ENCODE measurements around the gene SAP25.

SAP25 gene

DNA sequence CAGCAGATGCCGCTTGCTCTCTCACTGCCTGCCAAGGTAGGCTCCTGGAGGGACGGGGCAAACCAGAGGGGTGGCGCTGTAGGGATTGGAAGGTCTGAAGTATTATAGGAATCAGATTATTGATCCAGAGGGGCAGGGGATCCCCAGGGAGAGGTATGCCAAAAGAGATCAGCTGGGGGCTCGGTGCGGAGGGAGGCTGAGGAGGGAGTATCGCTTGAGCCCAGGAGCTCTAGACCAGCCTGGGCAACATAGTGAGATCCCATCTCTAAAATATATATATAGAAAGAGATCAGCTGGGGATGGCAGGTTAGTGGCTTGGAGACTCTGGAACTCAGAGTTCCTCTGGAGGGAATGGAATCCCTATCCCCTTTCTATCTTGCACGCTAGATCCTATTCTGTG is 21.5 kb upstream of the SAP25 start:
- no peak for DNase-seq (ENCODE audit: low spot score)

DNA sequence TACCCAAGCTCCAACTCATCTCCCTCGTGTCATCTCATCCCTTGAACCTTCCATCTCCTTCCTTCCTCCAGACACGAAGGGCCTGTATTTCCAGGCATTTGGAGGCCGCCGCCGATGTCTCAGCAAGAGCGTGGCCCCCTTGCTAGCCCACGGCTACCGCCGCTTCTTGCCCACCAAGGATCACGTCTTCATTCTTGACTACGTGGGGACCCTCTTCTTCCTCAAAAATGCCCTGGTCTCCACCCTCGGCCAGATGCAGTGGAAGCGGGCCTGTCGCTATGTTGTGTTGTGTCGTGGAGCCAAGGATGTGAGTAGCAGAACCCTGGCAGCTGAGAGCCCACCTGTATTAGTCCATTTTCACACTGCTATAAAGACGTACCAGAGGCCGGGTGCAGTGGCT is 17.9 kb upstream of the SAP25 start:
- DNase-seq (ENCODE audit: low spot score) = no peak

DNA sequence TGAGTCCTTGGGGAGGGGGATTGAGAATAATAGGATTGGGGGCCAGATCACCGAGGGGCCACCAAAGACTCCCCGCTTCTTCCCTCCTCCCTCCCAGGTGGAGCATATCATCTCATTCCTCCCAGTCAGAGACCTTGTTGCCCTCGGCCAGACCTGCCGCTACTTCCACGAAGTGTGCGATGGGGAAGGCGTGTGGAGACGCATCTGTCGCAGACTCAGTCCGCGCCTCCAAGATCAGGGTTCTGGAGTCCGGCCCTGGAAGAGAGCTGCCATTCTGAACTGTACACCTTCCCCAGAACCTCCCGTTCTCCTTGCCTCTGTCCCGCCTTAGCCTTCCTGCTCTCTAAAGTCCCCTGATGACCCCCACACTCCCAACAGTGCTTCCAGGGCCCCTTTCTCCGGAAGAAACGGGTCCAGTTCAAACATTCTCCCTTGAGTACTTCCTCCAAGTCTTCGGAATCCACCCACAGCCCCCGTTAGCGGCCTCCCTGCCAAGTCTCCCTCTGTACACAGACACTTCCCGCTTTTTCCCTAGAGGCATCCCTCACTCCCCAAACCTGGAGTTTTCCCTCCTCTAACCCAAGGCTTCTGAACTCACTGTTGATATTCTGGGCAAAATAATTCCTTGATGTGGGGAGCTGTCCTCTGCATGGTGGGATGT is 16.5 kb upstream of the SAP25 start:
- no peak for DNase-seq (ENCODE audit: low spot score)

DNA sequence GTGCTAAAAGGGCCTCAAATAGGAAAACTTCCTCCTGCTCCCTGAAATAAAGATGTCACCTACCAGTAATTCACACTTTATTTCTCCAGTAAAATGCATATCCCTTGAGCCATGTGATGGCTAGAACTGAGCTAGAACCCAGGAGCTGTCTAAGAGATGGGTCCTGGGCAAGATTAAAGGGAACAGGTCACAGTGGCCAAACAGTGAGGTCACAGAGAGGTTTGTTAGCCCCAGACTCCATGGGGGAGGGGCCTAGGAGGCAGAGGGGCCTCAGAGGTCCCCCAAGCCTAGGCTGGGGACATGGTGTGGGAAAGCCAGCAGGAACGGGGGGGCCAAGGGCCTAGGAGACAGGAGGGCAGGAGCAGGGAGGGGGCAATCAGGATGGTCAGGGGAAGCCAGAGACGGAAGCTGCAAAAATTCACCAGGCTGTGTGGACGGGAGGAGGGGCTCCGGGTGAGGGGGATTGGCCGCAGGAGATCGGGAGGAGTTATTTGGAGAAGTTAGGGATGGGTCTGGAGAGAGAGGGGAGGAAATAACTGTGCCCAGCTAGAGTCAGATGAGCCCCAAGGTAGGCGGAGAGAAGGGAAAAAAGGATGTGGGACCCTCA is 15.7 kb upstream of the SAP25 start:
- DNase-seq (ENCODE audit: low spot score) = no peak

DNA sequence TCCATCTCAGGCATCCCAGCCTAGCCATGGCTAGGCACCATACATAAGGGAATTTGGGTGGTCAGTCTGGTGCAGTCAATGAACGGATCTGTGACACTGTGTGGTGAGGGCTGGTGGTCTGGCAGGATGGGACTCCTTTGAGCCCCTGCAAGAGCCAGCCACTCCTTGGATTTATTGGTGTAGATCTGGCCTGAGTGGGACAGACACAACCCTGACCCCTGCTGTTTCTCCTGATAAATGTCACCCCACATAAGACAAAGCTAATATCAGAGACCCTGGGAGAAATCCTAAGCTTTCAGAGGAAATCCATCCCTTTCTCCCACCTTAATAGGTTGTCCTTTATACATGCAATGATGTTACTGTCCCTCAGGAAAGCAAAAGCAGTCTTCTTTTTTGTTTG is 14.7 kb upstream of the SAP25 start:
- no peak for DNase-seq (ENCODE audit: low spot score)

DNA sequence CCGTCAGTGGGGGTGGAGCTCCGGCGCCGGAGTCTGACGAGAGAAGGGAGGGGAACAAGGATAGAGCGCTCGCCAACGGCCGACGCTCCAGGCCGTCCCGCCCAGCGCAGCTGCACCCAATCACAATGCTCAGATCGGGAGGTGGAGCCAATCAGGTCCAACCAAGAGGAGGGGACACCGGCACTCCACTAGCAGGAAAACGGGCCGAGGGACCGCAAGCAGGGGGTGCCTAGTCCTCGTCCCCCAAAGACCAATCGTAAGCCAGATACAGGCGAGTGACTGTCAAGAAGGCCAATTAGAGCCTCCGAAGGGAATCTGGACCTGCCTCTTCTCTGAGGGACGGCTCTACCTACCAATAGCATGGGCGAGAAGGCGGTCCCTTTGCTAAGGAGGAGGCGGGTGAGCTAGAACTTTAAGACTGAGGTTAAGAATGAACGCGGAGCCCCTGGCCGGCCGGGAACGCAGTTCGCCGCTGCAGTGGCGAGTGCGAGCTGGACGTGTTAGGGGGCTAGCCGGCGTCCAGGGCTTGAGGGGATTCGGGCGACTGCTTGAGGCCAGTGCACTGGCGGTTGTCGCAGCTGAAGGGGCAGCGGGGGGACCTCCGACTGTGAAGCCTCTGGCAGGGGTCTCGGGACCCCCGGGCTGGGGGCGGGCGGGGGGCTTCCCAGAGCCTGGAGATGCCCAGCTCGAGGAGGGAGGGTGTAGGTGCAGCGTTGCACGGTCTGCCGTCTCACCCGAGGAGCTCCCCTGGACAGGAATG is 12.7 kb upstream of the SAP25 start, which contains the start of gene FBXO24:
TSS of gene FBXO24 (plus strand) at position 63 of the 760 bp plus-strand sequence. CDS start at position 361, 298 bp downstream.
- peak; percentile 96 for DNase-seq (ENCODE audit: low spot score)

DNA sequence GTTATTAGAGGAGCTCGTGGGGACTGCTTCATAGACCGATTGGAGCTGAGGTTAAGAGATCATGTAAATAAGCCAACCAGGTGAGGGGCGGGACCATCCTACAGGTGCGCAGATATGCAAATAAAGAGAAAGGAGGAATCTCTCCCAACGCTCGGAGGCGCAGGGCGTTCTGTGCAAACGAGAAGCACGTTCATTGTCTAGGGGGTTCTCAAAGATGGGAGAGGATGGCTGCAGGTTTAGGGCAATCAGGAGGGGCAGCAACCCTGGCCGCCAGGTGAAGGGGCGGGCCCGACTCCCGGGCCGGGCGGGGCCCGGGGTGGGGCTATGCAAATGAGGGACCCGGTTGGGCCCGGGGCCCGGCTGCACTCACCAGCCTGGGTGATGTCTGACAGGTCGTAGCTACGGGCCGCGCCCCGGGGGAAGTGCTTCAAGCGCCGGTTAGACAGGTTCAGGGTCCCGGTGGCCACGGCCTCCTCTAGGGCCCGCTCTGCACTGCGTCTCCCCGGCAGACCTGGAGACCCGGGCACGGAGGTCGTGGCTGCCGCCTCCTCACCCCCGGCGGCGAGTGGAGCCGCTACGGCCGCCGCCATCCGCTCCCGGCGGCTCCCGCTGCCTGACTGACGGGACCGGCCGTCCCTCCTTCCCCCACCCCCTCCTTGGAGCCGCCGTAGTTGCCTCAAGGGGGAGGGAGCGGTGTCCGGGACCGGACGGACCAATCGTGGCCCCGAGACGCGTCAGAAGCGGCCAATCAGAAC is 12.0 kb upstream of the SAP25 start, which contains the start of gene LRCH4:
TSS of gene LRCH4 (minus strand) at position 619 of the 755 bp plus-strand sequence. CDS start at position 590, 29 bp downstream.
- DNase-seq (ENCODE audit: low spot score) = peak; percentile 83

DNA sequence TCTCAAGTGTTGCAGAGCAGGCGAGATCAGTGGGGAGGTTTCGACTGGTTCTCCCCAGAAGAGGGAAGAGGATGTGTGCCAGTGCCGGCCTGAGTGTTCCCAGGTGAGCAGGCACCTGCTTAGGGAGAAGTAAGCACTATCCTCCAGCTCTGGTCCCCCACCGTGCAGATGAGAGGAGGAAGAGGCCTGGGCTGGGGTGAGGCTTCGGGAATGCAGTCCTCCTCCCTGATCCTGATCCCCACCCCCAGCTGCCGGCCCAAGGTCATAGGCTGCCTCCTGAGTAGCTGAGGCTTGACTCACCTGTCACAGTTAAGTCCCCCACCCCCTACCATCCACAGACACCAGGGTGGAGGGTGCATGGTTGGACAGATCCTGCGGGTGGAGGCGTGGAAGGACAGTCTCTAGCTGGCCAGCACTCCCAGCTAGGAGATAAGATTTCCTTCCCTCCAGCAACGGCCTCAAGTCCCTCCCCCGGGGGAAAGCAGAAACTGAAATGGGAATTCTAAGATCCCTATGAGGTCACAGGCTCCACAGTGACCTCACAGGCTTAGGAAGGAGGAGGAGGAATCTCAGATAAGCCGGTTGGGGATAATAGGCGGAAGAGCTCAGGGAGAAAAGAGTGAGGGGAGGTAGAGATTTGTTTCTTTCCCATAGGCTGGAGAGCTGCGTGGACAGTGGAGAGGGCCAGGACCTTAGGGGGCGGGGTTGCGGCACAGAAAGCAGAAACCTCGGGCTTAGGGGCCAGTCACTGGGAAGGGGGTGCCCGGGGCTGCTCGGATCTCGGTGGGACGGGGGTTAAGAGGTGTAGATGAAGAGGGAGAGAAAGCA is 11.2 kb upstream of the SAP25 start:
- peak; percentile 69 for DNase-seq (ENCODE audit: low spot score)

DNA sequence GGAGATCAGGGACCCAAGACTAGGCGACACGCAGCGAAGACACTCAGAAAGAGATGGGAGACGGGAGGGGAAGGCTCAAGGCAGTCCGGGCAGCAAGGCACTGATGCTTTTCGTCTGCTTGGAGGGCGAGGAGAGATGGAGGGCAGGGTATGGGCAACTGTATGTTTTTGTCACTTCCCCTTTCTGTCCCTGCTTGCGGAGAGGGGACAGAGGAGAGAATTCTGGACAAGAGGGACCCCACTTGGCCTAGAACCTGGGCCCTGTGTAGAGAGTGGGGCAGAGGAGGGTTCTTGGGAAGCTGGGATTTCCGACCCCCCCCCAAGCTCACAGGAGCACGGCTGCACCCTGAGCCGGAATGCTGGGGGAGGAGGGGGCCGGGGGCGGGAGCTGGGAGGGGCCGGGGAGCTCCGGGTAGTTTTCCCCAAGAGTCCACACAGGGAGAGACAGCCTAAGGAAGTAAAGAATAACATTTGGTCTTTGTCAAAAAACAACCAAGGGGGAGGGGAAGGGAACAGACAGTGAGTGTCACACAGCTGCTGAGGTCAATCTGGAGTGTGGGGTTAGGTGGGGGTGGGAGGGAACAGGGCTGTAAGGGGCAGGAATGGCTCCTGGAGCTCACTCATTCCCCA is 10.5 kb upstream of the SAP25 start:
- DNase-seq (ENCODE audit: low spot score) = no peak

DNA sequence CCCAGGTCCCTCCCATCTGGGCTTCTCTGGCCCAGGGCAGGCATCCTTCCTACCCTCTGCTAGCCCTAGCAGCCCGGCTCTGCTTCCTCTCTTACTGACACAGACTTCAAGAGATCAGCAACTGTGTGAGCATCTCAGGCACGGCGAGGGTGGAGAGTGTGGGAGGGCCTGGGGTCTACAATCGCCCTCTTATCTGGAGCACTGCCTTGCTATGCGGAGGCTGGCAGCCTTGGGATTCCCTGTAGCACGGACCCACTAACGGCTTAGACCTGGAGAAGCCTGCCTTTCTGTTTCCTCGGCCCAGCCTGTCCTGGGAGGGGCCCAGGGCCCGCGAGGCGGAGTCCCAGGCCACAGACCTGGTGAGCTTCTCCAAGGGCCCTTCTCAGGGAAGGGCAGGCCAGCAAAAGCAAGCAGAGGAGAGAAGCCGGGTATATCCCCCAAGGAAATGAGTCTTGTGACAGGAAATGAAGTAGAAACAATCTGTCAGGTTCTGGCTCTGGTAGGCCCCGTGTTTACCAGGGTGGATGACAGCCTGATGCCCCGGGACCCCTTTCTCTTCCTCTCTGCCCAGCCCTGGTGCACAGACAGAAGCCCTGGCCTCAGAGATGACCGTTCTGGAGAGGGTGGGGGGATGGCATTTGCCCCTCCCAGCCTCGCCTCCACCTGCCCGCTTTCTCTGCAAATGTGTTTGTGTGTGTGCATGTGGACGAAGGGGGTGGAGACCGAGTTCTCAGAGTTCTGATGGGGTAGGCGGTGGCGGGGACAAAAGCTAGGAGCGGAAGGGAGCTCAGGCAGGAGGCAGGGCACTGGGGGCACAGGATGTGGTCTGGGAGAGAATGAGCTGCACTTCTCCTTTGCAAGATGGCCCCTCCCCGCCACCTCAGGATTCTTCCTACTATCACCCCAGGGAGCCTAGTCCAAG is 9.7 kb upstream of the SAP25 start:
- no peak for DNase-seq (ENCODE audit: low spot score)

DNA sequence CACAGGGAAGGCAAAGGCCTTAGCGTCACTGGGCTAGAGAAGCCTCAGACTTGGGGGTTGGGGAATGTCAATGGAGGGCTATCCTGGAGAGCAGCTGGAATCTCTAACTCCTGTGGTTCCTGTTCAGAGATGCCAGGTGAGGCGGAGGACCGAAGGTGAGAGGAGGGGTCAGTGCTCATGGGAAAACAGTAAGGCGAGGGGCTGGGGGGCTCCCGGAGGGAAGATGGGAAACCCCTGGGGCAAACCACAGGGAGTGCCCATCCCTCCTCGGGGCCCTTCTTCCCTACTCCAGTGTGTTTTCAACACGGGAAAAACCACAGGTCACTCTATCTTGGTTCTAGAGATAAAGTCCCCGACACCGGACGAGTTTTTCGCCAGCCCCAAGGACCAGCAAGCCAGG is 8.9 kb upstream of the SAP25 start:
- DNase-seq (ENCODE audit: low spot score) = no peak

DNA sequence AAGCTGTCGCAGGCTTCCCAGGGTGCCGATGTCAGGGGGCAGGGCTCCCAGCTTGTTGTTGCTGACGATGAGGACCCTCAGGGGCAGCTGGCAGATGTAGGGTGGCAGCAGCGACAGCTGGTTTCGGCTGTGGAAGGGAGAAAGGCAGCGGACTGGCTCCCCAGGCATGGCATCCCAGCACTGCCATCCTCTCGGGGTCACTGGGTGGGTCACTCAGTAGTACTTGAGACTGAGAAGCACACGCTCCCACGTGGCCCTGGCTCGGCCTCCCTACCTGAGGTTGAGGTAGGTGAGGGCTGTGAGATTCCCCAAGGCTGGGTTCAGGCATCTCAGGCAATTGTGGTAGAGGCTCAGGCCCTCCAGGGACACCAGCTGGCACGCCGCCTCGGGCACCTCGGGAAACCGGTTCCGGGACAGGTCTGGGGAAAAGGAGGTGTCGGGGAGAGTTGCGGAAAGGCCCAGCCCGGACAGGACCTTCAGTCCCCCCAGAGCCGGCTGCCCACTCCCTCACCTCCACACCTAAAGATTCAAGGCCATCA is 8.4 kb upstream of the SAP25 start:
- DNase-seq (ENCODE audit: low spot score) = no peak

DNA sequence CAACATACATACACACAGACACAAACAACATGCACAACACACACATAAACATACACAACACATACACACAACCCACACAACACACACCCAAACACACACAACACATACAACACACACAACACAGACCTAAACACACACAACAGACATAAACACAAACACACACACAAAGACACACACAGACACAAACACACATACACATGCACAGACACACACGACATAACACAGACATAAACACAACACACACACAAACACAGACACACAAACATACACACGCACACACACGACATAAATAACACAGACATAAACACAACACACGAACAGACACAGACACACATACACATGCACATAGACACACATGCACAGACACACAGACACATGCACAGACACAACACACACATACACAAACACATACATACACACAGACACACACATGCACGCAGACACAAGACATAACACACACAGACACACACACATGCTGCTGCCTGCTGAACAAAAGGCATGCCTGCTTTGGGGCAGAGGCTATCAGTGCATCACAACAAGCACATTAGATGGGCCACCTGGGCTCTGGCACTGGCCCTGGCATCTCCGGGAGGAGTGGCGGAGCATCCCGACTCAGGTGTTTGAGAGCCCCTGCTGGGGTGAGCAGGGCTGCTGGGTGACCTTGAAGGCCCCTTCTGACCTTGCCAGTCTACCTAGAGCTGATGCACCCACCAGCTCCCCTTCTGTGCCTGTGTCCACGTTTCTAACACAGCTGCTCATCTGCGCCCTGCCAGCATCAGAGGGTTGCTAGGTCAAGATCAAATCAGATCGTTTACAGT is 7.0 kb upstream of the SAP25 start:
- no peak for DNase-seq (ENCODE audit: low spot score)

DNA sequence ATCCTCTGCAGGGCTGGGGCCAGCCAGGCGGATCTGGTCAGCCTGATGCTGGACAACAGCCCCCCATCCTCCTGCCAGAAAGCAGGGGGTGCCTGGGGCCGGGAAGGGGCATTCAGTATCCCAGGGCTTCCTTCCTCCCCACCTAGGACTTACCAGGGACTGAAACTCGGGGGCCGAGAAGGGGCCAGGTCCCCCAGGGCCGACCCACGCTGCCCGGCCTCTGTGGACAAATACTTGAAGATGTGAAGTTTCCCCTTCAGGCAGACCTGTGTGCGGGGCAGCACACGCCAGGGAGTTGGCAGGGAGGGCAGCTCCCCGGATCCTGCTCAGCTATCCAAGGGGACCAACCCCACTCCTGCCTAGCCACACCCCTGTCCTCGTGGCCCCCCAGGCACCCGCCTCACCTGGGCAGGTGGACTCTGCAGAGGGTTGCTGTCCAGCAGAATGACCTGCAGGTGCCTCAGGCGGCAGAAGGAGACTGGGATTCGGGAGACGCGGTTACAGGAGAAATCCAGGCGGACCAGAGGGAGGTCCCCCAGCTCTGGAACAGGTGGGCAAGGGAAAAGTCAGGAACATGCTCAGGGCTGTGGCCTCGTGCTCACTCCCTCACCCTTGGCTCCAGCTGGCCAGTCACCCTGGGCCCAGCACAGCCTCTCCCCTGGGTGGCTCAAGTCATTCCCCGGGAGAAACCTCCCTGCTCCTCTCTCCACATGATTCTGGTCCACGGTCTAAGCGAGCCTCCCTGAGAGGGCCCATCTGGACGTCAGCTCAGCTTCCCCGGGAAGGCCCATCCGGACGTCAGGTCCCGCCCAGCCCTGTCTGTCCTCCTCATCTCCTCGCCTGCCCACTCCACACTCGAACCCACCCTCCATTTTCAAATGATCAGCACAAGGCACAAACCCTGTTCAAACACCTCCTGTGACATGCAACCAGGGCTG is 4.8 kb upstream of the SAP25 start:
- no peak for DNase-seq (ENCODE audit: low spot score)

DNA sequence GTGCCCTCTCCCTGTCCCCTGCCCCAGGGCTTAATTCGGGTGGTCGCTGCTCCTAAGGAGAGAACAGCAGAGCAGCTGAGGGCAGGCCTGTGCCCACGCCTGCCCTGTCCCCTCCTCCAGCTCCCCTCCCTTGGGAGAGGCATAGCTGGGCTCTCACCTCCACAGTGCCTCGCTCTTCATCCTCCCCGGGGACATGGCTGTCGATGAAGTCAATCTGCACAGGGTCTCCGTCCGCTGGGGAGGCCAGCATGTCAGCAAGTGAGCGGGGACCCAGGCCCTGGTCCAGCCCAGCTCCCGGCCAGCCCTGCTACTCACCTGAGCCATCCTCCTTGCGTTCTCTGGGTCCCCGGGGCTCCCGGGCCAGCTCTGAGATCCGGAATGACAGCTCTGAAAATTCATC is 3.8 kb upstream of the SAP25 start:
- no peak for DNase-seq (ENCODE audit: low spot score)

DNA sequence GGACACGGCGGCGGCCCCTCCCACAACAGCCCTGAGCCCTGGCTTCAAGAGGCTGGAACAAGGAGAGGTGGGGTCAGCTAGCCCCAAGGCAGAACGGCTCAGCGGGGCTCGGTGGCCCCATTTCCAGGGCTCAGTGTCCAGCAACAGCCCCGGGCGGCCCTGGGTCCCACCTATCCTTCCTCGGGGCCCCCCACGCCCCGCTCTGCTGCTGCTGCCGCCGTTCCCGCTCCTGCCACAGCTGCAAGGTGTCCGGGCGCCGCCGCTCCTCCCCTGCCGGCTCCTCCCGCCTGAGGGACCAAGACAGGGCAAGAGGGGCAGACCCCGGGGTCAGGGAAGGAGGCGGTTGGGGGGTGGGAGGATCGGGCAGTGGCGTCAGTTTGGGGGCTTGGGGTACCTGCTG is 3.4 kb upstream of the SAP25 start:
- no peak for DNase-seq (ENCODE audit: low spot score)

DNA sequence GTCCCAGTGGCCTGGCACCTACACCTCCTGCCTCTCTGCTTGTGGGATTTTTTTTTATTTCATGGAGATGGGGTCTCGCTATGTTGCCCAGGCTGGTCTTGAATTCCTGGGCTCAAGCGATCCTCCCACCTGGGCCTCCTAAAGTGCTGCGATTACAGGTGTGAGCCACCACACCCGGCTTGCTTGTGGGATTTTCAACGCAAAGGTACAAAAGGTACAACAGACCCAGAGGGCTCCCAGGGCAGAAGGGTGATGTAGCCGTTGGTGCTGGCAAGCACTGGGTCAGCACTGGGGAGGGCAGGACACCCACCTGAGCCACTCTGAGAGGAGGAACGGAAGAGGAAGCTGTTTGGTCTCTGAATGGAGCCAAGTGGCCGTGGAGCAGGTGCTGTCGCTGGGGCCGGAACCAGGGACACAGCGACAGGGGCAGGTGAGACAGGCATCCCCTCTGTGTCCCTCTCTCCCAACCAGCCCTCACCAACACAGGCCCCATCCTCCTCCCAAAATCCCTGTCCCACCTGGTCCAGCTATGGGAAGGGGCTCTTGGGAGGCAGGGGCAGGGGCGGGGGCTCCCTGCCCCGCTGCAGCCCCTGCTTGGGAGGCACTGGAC is 2.8 kb upstream of the SAP25 start:
- no peak for DNase-seq (ENCODE audit: low spot score)

Measured in iPS-NIHi11 (cell line).